Stimulated activated CD4-positive, alpha-beta T cell treated with anti-CD3 and anti-CD28 coated beads, Interleukin-1b, Interleukin-23, amount 100 ng/mL, for 48 hours (primary cell): ENCODE data around the gene ZSCAN5A.
A peak's percentile ranks its signal among the peaks of the same experiment; 100 is the strongest.
"Not testable (repeated sequence)": the region's sequence is repeated elsewhere in the genome, so short reads cannot be mapped to it uniquely, and the experiment has no call there.

Experiments
- DNase-seq: peaks from one replicate; pipeline ENCODE4 v3.0.0-alpha.2; 2020

ZSCAN5A gene

GRCh38 chr19:56314018-56314380 lies 640 bp downstream of the ZSCAN5A start:
- DNase-seq: no peak

DNA sequence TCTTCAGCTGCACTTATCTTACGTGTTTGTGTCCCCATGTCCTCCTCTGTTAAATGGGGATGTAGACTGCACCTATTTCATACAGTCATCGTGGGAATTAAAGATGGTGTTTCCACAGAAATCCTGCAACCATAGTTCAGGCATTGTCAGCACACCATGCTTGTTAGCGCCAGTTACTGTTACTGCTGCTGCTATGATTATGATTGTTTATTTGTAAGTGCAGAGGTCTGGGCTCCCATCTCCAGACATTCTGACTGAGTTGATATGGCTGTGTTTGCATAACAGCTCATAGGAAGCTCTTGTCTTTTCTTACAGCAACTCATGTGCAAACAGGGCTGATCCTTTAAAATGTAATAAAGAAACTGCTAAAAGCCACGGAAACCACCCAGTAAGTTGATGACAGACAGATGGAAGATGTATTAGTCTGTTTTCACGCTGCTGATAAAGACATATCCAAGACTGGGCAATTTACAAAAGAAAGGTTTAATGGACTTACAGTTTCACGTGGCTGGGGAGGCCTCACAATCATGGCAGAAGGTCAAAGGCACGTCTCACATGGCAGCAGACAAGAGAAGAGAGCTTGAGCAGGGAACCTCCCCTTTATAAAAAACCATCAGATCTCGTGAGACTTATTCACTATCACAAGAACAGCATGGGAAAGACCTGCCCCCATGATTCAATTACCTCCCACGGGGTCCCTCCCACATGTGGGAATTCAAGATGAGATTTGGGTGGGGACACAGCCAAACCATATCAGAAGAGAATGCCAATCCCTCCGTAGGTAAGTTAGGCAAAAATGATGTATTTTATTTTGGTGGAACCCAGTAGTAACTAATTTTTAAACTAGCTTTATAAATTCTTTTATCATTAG lies 1.6 kb downstream of the ZSCAN5A start:
- no peak for DNase-seq

DNA sequence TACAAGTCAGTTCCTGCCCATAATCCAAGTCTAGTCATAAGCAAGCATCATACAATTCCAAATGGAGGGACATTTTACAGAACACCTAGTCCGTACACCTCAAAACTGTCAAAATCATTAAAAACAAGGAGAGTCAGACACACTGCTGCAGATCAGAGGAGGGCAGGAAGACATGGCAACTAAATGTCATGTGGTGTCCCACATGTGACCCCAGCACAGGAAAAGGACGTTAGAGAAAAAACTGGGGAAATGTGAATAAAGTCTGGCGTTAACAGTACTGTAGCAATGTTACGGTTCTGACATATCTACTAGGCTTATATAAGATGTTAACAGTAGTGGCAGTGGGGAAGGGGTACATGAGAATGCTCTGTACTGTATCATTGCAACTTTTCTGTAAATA lies 2.3 kb downstream of the ZSCAN5A start:
- DNase-seq: no peak

DNA sequence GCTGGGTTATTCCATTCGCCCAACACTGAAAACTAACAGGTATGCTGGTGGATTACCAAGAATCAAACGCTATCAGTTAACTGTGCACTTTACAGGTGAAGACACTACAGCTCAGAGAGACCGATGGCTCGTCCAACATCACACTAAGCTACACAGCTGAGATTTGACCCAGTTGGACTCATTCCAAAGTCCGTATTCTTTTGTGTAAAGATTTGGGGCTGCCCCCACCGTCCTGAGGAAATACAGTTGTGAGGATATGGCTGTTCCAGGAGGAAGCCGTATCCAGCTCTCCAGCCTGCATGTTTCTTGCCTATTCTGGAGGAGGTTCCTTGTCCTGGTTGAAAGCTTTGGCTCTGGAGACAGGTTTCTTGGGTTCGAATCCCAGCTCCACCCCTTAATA lies 4.2 kb downstream of the ZSCAN5A start:
- DNase-seq: no peak

- peak; percentile 71 for DNase-seq
Measured at GRCh38 chr19:56309511-56310185, 5.0 kb downstream of the ZSCAN5A start.

DNA sequence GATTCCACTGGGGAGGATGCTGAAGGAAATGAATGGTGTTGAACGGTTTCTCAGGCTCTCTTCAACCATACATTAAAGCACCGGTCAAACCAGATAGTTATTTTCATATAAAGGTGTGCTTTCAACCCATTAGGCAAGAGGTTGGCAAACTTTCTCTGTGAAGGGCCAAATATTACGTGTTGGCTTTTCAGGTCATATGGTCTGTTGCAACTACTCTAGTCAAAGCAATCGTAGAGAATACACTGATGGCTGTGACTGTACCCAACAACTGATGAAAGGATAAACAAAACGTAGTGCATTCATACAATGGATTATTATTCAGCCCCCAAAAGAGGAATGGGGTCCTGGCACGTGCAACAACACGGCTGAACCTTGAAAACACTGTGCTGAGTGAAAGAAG lies 5.8 kb downstream of the ZSCAN5A start:
- DNase-seq: no peak

- DNase-seq: not testable (repeated sequence)
Measured at GRCh38 chr19:56307062-56307461, 7.6 kb downstream of the ZSCAN5A start.

DNA sequence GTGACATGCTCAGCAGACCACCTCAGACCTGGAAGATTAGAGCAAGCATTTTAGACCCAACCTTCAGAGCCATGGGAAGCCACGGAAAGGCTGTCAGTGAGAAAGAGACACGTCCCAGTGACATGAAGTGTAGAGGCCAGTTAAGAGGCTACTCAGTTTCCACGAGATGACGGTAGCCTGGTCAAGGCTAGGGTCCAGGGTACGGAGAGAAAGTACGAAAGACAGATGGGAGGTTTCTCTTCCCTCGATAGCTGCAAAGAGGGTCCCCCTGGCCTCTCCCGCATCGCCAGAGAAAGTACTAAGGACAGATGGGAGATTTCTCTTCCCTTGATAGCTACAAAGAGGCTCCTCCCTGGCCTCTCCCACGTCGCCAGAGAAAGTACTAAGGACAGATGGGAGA lies 8.6 kb downstream of the ZSCAN5A start:
- no peak for DNase-seq

DNA sequence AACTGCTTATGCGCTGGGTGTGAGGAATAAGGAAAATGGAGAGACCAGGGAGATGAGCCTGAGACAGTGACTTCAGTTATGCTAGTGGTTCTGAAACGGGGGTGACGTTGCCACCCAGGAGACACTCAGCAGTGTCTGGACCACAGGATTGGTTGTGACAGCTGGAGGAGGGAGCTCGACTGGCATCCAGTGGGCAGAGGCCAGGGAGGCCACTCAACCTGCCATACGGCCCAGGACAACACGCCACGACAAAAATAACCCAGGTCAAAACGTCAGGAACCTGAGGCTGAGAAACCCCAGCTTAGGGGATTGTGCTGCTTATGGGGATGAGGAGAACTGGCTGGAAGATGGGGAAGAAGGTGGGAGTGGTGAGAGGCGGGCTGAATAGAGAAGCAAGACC lies 10.4 kb downstream of the ZSCAN5A start:
- DNase-seq: no peak

GRCh38 chr19:56301886-56302620 lies 12.6 kb downstream of the ZSCAN5A start:
- no peak for DNase-seq

DNA sequence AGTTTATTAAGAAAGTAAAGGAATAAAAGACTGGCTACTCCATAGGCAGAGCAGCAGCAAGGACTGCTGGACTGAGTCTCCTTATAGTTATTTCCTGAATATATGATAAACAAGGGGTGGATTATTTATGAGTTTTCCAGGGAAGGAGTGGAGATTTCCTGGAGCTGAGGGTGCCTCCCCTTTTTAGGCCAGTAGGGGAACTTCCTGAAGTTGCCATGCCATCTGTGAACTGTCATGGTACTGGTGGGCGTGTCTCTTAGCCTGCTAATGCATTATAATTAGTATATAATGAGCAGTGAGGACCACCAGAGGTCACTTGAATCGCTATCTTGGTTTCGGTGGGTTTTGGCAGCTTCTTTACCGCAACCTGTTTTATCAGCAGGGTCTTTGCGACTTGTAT lies 13.5 kb downstream of the ZSCAN5A start:
- DNase-seq: no peak

GRCh38 chr19:56299688-56300087 lies 15.0 kb downstream of the ZSCAN5A start:
- DNase-seq: no peak

- no peak for DNase-seq
Measured at GRCh38 chr19:56297010-56297409, 17.6 kb downstream of the ZSCAN5A start.

GRCh38 chr19:56295531-56296455 lies 18.8 kb downstream of the ZSCAN5A start:
- no peak for DNase-seq

DNA sequence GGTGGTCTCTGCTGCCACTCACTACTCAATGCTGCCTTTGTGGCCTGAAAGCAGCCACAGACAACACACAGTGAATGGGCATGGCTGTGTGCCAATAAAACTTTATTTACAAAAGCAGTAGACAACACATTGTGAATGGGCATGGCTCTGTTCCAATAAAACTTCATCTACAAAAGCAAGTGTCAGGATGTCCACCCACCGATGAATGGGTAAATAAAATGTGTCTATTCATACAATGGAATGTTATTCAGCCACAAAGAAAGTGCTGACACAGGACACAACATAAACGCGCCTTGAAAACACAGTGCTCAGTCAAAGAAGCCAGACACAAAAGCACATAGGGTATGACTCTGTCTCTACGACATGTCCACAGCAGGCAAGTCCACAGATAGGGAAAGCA lies 20.1 kb downstream of the ZSCAN5A start:
- DNase-seq: no peak

DNA sequence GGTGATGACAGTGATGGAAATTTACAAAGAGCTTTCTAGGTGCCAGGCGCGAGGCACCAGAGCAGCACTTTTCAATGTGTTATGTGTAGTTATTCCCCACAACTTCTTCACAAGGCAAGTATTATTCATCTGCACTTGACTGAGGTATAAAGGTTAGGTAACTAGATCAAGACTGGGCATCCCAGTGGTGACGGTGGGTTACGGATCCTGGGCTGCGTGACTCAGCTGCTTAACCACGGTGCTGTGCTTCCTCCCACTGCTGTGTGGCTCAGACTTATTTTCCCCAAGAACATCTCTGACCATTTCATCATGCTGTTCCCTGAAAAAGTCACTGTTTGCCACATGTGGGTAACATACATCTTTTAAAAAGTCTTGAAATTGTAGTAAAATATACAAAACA lies 22.8 kb downstream of the ZSCAN5A start:
- DNase-seq: peak; percentile 39

- no peak for DNase-seq
Measured at GRCh38 chr19:56290104-56290503, 24.5 kb downstream of the ZSCAN5A start.

GRCh38 chr19:56284746-56285145 lies 29.9 kb downstream of the ZSCAN5A start:
- no peak for DNase-seq

DNA sequence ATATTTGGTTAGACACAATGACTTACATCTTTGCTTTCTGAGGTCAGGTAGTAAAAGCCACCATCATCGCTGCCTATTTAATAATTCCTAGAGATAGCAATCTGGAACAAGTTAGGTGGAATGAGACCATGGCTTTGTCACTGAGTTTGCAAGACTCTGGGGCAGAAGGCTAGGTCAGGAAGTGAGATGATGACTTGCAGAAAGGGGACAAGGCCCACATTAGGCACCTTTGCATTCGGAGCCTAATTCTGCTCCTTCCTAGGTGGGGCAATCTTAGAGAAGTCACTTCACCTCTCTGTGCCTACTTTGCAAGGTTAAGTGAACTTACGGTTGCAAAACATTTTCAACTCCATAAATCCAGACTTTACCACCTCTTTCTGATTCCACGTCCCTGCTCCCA lies 31.8 kb downstream of the ZSCAN5A start:
- DNase-seq: no peak

DNA sequence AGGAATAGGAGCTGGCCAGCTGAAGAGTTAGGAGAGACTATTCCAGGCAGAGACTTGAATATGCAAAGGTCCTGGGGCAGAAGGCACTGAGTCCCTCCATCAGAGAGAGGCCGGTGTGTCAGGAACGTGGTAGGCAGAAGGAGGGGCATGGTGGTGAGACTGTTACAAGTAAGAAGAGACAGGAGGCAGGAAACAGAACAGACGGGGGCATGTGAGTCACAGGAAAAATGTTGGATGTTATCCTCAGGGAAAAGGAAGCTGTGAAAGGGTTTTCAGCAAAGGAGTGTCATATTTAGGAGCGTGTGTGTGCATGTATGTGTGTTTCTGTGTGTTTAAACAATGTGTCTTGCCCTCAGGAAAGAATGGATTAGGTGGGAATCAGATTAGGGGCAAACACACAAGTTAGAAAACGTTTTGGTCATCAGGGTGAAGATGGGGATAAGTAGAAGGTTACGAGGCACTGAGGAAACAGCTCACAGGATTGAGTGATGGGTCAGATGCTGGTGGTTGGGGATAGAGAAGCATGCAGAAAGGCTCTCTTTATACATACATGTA lies 41.0 kb downstream of the ZSCAN5A start:
- no peak for DNase-seq

DNA sequence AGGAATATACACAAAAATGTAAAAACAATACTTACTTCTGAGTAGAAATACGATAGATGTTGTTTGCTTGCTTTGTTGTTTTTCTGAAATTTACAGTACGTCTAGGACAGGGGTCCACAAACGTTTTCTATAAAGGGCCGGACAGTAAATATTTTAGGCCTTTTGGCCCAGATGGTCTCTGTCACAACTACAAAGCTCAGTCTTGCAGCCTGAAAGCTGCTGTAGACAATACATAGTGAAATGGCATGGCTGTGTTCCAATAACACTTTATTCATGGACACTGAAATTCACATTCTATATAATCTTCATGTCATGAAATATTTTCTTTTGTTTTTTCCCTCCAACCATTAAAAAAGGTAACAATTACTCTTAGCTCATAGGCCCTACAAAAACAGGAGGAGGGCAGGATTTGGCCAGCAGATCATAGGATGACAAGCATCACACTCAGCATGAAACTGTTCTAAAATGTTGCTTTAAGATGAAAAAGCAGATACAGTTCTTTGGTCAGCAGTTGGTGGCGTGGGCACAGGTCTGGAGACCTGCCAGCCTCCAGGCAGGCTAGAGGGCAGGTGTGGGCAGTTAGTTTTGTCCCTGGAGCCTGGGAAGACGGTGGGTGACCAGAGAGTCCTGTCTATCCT lies 42.4 kb downstream of the ZSCAN5A start, which contains the start of gene EDDM13:
Gene EDDM13 (plus strand): TSS at position 588 of the 638 bp plus-strand sequence. CDS start 87 bp downstream, outside the sequence.
- no peak for DNase-seq

DNA sequence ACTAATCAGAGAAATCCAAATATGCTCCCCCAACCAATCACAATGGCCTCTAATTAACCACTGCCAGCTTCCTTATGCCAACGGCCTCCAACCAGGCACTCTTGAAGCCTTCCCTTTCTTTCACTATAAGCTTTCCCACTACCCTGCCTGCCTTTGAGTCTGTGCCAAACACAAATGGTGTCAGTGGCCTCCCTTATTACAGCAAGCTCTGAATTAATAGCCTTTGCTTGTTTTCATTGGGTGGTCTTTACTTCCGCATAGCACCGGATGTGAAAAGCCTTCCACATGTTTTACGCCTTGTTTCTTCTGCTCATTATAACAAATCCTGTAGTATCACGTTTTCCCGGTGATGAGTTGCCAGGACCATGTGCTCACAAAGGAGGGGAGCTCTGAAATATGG lies 43.5 kb downstream of the ZSCAN5A start:
- no peak for DNase-seq
